Neural progenitor cell (in vitro differentiated cells): ENCODE data around the gene ARSD. TPM values are rescaled to one million over a fixed set of nuclear protein-coding genes. Genes with fewer than 3 reads are reported as not detected.

Experiments used
- DNase-seq: peaks from one replicate; pipeline ENCODE4 v3.0.0-alpha.2; 2016; ENCODE audit warnings: low spot score
- H2AFZ ChIP-seq: fragments of 200-600 bp; sonication (generic); replicated peaks from 2 replicates; pipeline ENCODE4 v1.6.1; 2016; ENCODE audit warnings: antibody characterized with exemption
- H3F3A ChIP-seq: fragments of 200-600 bp; sonication (generic); 2 replicates; pipeline ENCODE4 v1.6.1; 2016; ENCODE audit warnings: antibody characterized with exemption, low read depth
- H3K27ac ChIP-seq: fragments of 200-600 bp; sonication (generic); 2 replicates; pipeline ENCODE4 v1.5.1; 2016; ENCODE audit warnings: mild to moderate bottlenecking
- H3K27me3 ChIP-seq: fragments of 200-600 bp; sonication (generic); 2 replicates; pipeline ENCODE4 v1.6.1; 2016; ENCODE audit warnings: mild to moderate bottlenecking, moderate library complexity
- H3K36me3 ChIP-seq: fragments of 200-600 bp; sonication (generic); 2 replicates; pipeline ENCODE4 v1.5.1; 2016
- H3K4me1 ChIP-seq: fragments of 200-600 bp; sonication (generic); 2 replicates; pipeline ENCODE4 v1.6.1; 2016; ENCODE audit warnings: mixed run types
- H3K4me2 ChIP-seq: fragments of 200-600 bp; sonication (generic); 2 replicates; pipeline ENCODE4 v1.6.1; 2016
- H3K4me3 ChIP-seq: fragments of 200-600 bp; sonication (generic); 2 replicates; pipeline ENCODE4 v1.5.1; 2016
- H3K79me2 ChIP-seq: fragments of 200-600 bp; sonication (generic); 2 replicates; pipeline ENCODE4 v1.6.1; 2016; ENCODE audit warnings: low read depth
- H3K9ac ChIP-seq: fragments of 200-600 bp; sonication (generic); 2 replicates; pipeline ENCODE4 v1.6.1; 2016
- H3K9me3 ChIP-seq: fragments of 200-600 bp; sonication (generic); 2 replicates; pipeline ENCODE4 v1.5.1; 2016; ENCODE audit warnings: low read depth
- H4K20me1 ChIP-seq: fragments of 200-600 bp; sonication (generic); 2 replicates; pipeline ENCODE4 v1.6.1; 2016; ENCODE audit warnings: low read depth
- H3K27ac Mint-ChIP-seq: 3 replicates; pipeline ENCODE4 v1.8.0; 2021; ENCODE audit warnings: mixed read lengths
- H3K27me3 Mint-ChIP-seq: 2 replicates; pipeline ENCODE4 v1.8.0; 2022; ENCODE audit warnings: low read depth, mild to moderate bottlenecking, inconsistent platforms, moderate library complexity, mixed read lengths; ENCODE audit not compliant: insufficient read depth
- H3K36me3 Mint-ChIP-seq: 3 replicates; pipeline ENCODE4 v1.8.0; 2021; ENCODE audit warnings: mixed read lengths
- H3K4me1 Mint-ChIP-seq: 3 replicates; pipeline ENCODE4 v1.8.0; 2021; ENCODE audit warnings: mixed read lengths
- H3K4me3 Mint-ChIP-seq: 3 replicates; pipeline ENCODE4 v1.8.0; 2021; ENCODE audit warnings: mild to moderate bottlenecking, moderate library complexity, mixed read lengths
- H3K9me3 Mint-ChIP-seq: 3 replicates; pipeline ENCODE4 v1.8.0; 2020; ENCODE audit warnings: mixed read lengths
- CTCF ChIP-seq: fragments of 200-600 bp; sonication (generic); IDR thresholded peaks from 2 replicates; pipeline ENCODE4 v1.5.1; 2017; ENCODE audit warnings: antibody characterized with exemption, mild to moderate bottlenecking
- EZH2 ChIP-seq: fragments of 200-600 bp; sonication (generic); IDR thresholded peaks from 2 replicates; pipeline ENCODE4 v1.6.1; 2017; ENCODE audit warnings: antibody characterized with exemption, mild to moderate bottlenecking, moderate library complexity
- EZH2phosphoT487 ChIP-seq: fragments of 200-600 bp; sonication (generic); IDR thresholded peaks from 2 replicates; pipeline ENCODE4 v1.6.1; 2017; ENCODE audit warnings: antibody characterized with exemption
- total RNA-seq: library from RNA; depleted of rRNA; stranded (reverse); fragments of >200 nt; gene quantifications from 2 replicates; pipeline ENCODE4 v1.2.3, GENCODE V29; 2015; ENCODE audit warnings: low replicate concordance

The ARSD gene
- total RNA-seq, 1 donor from 2014 or later, result 4.3 TPM

GRCh38 chrX:2924151-2924550 lies 5.0 kb downstream of the ARSD start:
- TF ChIP-seq CTCF (no peak), EZH2phosphoT487 (no peak), EZH2 (no peak)
- Histone ChIP-seq H4K20me1 (no peaks in the 10 kb centered on the region), H3K4me3 (no peak overlapping the region), H3K36me3 (no peaks in the 10 kb centered on the region), H3K27me3 (no peaks in the 10 kb centered on the region), H3F3A (peaks cover 41% of the 10 kb centered on the region), H3K79me2 (no peaks in the 10 kb centered on the region), H2AFZ (no peak overlapping the region), H3K4me1 (peaks cover 15% of the 10 kb centered on the region), H3K4me2 (no peak overlapping the region), H3K9ac (no peak overlapping the region), H3K9me3 (no peaks in the 10 kb centered on the region), H3K27ac (no peak overlapping the region)
- Mint-ChIP-seq H3K36me3 (peaks cover 30% of the 10 kb centered on the region), H3K4me3 (no peak overlapping the region), H3K9me3 (peaks cover 4% of the 10 kb centered on the region), H3K27ac (no peak overlapping the region), H3K27me3 (peaks cover 2% of the 10 kb centered on the region), H3K4me1 (peaks cover 20% of the 10 kb centered on the region)
- DNase-seq, result no peak

- peaks cover 12% of the 10 kb centered on the region for H3K4me1 Mint-ChIP-seq
These were observed 7.4 kb downstream of the ARSD start for GRCh38 chrX:2921750-2922149.

GRCh38 chrX:2921193-2921592 lies 7.9 kb downstream of the ARSD start:
- no peak overlapping the region for H3K4me3 Mint-ChIP-seq
- H3K9me3 Mint-ChIP-seq, result peaks cover 3% of the 10 kb centered on the region
- H2AFZ ChIP-seq, result no peak overlapping the region
- H3K4me1 ChIP-seq, result peaks cover 9% of the 10 kb centered on the region
- H3K27me3 Mint-ChIP-seq, result peaks cover 2% of the 10 kb centered on the region
- H3K9me3 ChIP-seq, result no peaks in the 10 kb centered on the region
- no peak overlapping the region for H3K9ac ChIP-seq
- H3K4me1 Mint-ChIP-seq, result peaks cover 7% of the 10 kb centered on the region
- no peak overlapping the region for H3K4me2 ChIP-seq
- no peaks in the 10 kb centered on the region for H3K36me3 ChIP-seq
- DNase-seq, result no peak
- peaks cover 12% of the 10 kb centered on the region for H3F3A ChIP-seq
- H3K27ac ChIP-seq, result no peak overlapping the region
- H3K27ac Mint-ChIP-seq, result no peak overlapping the region
- H3K27me3 ChIP-seq, result no peaks in the 10 kb centered on the region
- TF ChIP-seq EZH2 (no peak), CTCF (no peak), EZH2phosphoT487 (no peak)
- no peak overlapping the region for H3K4me3 ChIP-seq
- H3K79me2 ChIP-seq, result no peaks in the 10 kb centered on the region
- no peaks in the 10 kb centered on the region for H4K20me1 ChIP-seq
- peaks cover 39% of the 10 kb centered on the region for H3K36me3 Mint-ChIP-seq

More at GRCh38 chrX:2921750-2922149, 7.4 kb downstream of the ARSD start:
- Histone ChIP-seq H3K4me1 (peaks cover 15% of the 10 kb centered on the region), H3K27me3 (no peaks in the 10 kb centered on the region), H3F3A (peaks cover 18% of the 10 kb centered on the region), H4K20me1 (no peaks in the 10 kb centered on the region), H3K9me3 (no peaks in the 10 kb centered on the region), H2AFZ (no peak overlapping the region), H3K4me3 (no peak overlapping the region), H3K79me2 (no peaks in the 10 kb centered on the region), H3K4me2 (no peak overlapping the region), H3K36me3 (no peaks in the 10 kb centered on the region), H3K9ac (no peak overlapping the region), H3K27ac (no peak overlapping the region)
- DNase-seq, result no peak
- Mint-ChIP-seq H3K36me3 (peaks cover 35% of the 10 kb centered on the region), H3K27ac (no peak overlapping the region), H3K27me3 (peaks cover 2% of the 10 kb centered on the region), H3K9me3 (peaks cover 5% of the 10 kb centered on the region), H3K4me3 (no peak overlapping the region)
- TF ChIP-seq CTCF (no peak), EZH2 (no peak), EZH2phosphoT487 (no peak)
